GM12891 (cell line): ENCODE data around the gene MON2.

Experiments used
- PAX5 ChIP-seq: IDR thresholded peaks from 2 replicates; pipeline ENCODE4 v1.6.1; 2011; ENCODE audit warnings: low read length, moderate library complexity, mild to moderate bottlenecking; ENCODE audit not compliant: insufficient read depth, severe bottlenecking
- POLR2A ChIP-seq: IDR thresholded peaks from 2 replicates; pipeline ENCODE4 v1.6.1; 2011; ENCODE audit warnings: low read depth, low read length, control low read depth
- POLR2AphosphoS5 ChIP-seq: IDR thresholded peaks from 2 replicates; pipeline ENCODE4 v1.6.1; 2011; ENCODE audit warnings: low read depth, low read length, control low read depth
- POU2F2 ChIP-seq: IDR thresholded peaks from 2 replicates; pipeline ENCODE4 v1.6.1; 2011; ENCODE audit warnings: low read depth, mild to moderate bottlenecking, control low read depth, low read length, moderate library complexity
- TAF1 ChIP-seq: IDR thresholded peaks from 2 replicates; pipeline ENCODE4 v1.6.1; 2011; ENCODE audit warnings: low read depth, low read length, control low read depth

GRCh38 chr12:62537551-62537950 is 70.9 kb downstream of the MON2 start:
- TF ChIP-seq POLR2A (no peak), PAX5 (no peak), POLR2AphosphoS5 (no peak), TAF1 (no peak), POU2F2 (no peak)
